ENCODE measurements around the gene ANAPC5.

DNA sequence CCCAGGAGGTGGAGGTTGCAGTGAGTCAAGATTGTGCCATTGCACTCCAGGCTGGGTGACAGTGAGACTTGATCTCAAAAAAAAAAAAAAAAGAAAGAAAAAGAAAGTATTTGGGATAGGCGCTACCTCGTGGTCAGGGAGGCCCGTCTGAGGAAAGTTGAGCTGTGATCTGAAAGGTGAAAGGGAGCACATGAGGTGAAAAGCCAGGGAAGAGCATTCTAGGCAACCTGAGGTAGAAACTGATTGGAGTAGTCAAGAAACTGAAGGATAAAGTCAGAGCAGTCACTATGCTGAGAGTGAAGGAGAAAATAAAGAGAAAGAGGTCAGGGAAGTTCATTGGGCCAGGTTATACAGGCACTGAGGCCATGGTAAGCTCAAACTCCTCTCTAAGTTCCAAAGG is 7.7 kb downstream of the ANAPC5 start:
- TF ChIP-seq POLR2AphosphoS5 (IDR thresholded peaks at IDR 0.05) (no peak), POLR2A (IDR thresholded peaks at IDR 0.05; ENCODE audit: low read depth) (no peak), EP300 (IDR thresholded peaks at IDR 0.05) (no peak)
- TF ChIP-seq, protein P1, sequence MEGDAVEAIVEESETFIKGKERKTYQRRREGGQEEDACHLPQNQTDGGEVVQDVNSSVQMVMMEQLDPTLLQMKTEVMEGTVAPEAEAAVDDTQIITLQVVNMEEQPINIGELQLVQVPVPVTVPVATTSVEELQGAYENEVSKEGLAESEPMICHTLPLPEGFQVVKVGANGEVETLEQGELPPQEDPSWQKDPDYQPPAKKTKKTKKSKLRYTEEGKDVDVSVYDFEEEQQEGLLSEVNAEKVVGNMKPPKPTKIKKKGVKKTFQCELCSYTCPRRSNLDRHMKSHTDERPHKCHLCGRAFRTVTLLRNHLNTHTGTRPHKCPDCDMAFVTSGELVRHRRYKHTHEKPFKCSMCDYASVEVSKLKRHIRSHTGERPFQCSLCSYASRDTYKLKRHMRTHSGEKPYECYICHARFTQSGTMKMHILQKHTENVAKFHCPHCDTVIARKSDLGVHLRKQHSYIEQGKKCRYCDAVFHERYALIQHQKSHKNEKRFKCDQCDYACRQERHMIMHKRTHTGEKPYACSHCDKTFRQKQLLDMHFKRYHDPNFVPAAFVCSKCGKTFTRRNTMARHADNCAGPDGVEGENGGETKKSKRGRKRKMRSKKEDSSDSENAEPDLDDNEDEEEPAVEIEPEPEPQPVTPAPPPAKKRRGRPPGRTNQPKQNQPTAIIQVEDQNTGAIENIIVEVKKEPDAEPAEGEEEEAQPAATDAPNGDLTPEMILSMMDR (IDR thresholded peaks at IDR 0.05): no peak

Measured in esophagus muscularis mucosa (tissue), 4 donors.